ENCODE data around the gene GMEB2.
"Not testable (repeated sequence)": the region's sequence is repeated elsewhere in the genome, so short reads cannot be mapped to it uniquely, and the experiment has no call there.

GMEB2 gene

DNA sequence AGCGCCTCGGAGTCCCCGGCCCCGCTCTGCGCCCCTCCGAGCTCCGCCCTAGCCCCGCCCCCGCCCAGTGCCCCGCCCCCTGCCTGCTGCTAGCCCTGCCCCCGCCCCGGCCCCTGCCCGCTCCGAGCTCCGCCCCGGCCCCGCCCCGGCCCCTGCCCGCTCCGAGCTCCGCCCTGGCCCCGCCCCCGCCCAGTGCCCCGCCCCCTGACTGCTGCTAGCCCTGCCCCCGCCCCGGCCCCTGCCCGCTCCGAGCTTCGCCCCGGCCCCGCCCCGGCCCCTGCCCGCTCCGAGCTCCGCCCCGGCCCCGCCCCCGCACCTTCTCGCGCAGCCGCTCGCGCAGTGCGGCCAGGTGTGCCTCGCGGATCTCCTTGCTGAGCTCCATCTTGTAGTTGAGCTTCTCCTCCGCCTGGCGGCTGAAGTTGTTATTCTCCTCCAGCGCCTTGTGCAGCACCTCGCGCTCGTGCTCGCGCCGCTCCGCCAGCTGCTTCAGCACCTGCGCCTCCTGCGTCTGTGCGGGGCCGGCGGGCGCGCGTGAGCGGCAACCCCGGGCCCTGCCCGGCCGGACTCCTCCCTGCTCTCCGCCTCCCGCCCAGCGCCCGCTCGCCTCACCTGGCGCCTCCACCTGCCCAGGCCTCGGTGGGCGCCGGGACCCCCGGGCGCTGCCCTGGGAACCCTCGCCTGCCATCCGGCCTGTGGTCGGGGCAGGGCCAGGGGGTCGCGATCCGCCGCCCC is 15.1 kb upstream of the GMEB2 start:
- DNase-seq (ENCODE audit: low read depth), result no peak
- TF ChIP-seq, protein P1, sequence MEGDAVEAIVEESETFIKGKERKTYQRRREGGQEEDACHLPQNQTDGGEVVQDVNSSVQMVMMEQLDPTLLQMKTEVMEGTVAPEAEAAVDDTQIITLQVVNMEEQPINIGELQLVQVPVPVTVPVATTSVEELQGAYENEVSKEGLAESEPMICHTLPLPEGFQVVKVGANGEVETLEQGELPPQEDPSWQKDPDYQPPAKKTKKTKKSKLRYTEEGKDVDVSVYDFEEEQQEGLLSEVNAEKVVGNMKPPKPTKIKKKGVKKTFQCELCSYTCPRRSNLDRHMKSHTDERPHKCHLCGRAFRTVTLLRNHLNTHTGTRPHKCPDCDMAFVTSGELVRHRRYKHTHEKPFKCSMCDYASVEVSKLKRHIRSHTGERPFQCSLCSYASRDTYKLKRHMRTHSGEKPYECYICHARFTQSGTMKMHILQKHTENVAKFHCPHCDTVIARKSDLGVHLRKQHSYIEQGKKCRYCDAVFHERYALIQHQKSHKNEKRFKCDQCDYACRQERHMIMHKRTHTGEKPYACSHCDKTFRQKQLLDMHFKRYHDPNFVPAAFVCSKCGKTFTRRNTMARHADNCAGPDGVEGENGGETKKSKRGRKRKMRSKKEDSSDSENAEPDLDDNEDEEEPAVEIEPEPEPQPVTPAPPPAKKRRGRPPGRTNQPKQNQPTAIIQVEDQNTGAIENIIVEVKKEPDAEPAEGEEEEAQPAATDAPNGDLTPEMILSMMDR (IDR thresholded peaks at IDR 0.05; ENCODE audit: low read depth, low read length, missing control alignments), result peak; percentile 50
- H3K4me3 ChIP-seq (ENCODE audit: low read depth, low read length), result peak overlapping the region; percentile 66

DNA sequence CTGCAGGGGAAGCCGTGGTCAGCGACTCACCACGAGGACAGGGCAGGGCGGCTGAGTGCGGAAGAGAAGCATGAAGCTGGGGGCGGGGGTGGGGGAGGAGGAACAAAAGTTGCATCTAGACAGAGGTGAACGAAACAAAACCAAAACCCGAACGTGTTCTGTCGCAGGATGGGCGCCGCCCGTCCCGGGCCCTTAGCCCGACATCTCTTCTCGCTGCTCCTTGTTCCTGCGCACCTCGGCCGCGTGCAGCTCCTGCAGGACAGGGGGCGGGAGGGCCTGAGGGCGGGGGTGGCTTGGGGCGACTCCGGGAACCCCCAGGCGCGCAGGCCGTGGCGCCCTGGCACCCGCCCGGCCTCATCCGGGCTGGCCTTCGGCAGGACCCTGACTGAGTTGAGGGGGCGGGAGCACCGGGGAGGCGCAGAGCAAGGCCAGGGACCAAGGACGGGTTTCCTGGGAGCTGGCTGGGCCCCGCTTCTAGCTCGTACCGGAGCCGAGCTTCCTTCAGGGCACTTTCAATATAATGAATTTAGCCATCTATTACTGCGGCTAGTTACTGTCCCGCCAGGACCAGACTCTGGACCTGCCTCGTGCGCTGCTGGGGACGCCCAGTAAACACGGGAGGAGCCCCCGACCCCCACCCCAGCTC is 14.4 kb upstream of the GMEB2 start:
- H3K4me3 ChIP-seq (ENCODE audit: low read depth, low read length), result peak overlapping the region; percentile 66
- TF ChIP-seq, protein P1 (IDR thresholded peaks at IDR 0.05; ENCODE audit: low read depth, low read length, missing control alignments), result no peak
- no peak for DNase-seq (ENCODE audit: low read depth)

DNA sequence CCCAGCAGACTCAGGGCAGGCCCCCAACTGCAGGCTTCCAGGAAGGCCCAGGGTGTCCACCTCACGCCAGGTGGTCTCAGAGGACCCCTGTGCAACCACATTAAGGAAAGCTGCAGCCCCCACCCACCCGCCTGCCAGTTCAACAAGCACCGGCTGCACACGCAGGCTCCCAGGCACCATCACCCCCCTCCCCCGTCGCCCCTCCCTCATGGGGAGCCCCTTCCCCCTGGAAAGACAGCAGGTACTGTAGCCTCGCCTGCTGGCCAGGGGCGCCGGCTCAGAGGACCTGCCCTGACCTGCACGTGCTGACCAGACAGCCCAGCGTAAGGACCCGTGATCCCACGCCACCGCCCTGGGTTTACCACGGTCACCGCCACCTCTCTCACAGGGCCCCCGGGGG is 13.8 kb upstream of the GMEB2 start:
- H3K4me3 ChIP-seq (ENCODE audit: low read depth, low read length), result peak overlapping the region; percentile 66
- not testable (repeated sequence) for DNase-seq (ENCODE audit: low read depth)

DNA sequence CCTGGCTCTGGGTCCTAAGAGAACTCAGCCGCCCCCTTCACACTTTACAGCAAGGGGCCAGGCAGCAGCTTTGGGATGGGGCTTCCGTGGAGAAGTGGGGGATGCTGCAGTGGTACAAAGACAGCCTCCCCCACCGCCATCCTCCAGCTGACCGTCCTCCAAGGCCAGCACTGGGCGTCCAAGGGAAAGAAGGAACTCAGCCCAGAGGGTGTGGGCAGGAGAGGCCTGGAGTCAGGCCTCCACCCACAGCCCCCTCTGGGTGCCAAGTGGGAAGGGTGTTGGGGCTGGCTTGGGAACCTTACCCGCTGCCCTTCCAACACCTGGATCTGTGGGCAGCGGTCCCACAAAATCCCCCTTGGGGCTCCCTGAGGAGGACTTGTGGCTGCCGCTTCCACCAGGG is 13.2 kb upstream of the GMEB2 start:
- no peak for DNase-seq (ENCODE audit: low read depth)
- H3K4me3 ChIP-seq (ENCODE audit: low read depth, low read length), result peak overlapping the region; percentile 66

DNA sequence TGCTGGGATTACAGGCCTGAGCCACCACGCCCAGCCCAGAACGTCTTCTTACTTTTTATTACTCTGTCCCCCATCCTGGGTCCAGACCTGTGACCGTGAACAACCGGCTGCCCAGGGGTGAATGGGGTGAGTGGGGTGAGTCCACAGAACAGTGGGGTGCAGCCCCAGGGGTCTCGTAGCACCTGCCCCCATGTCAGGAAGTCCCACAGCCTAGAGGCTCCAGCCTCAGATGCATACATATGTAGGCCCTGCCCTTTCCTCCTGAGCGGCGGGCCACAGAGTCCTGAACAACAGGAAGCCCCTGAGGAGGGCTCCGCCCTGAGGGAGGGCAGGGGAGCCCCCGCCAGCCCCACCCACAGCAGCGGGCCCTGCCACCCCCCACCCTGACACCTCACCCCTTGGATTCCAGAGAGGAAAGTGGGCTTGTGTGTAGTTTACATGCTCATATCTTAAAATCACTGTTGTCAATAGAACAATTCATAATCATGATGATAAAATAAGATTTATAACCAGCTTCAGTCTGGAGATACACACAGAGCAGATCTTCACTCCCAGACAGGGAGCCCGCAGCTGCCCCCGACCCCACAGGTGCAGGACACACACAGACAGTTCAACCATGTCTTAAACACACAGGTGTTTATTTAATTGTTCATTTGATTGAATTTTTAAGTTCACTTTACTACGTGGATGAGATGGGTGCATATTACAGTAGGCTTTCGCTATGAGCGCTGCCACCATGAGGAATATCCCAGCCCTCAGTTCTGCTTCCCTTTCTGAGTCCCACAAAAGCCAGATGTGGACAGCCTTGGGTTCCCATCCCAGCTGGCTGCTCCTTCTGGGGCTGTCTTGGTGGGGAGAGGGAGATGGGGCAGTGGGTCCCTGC is 12.4 kb upstream of the GMEB2 start:
- H3K4me3 ChIP-seq (ENCODE audit: low read depth, low read length), result peak overlapping the region; percentile 66
- TF ChIP-seq, protein P1 (IDR thresholded peaks at IDR 0.05; ENCODE audit: low read depth, low read length, missing control alignments), result no peak
- DNase-seq (ENCODE audit: low read depth), result no peak

More for the DNA sequence above, 13.2 kb upstream of the GMEB2 start:
- TF ChIP-seq, protein P1 (IDR thresholded peaks at IDR 0.05; ENCODE audit: low read depth, low read length, missing control alignments), result no peak

DNA sequence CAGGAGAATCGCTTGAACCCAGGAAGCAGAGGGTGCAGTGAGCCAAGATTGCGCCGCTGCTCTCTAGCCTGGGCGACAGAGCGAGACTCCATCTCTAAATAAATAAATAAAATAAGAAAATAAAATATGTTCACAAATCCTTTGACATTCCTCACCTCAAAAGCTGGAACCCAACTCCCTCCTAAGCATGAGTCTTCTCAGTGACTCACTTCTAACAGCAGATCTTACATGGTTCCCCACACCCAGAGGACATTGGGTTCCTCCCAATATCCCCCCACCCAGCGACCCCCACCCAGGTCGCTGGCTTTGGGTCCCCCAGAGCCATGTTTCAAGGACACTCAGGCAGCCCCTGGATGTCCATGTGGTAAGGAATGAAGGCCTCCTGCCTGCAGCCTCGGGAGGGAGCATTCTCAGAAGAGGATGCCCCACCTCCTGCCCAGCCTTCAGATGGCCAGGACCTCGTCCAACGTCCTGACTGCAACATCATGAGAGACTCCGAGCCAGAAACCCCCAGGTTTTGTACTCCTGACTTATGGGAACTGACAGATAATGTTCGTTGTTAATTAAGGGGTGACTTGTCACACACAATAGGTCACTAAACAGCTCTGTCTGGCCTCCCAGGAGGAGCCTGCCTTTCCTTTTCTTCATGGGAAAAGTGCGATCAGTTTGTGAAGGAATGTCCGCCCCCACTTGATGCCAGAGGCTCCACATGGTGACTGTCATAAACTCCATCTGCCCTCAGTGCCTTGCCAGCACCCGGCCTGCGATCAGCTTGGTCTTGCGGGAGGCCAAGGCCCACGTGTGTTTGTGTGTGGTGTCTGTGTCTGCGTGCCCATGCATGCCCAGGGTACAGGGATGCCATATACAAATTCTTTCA is 10.1 kb upstream of the GMEB2 start:
- TF ChIP-seq, protein P1 (IDR thresholded peaks at IDR 0.05; ENCODE audit: low read depth, low read length, missing control alignments), result no peak
- no peak overlapping the region for H3K4me3 ChIP-seq (ENCODE audit: low read depth, low read length)
- DNase-seq (ENCODE audit: low read depth), result no peak
